ENCODE results near the gene RNF220. TPM values are rescaled to one million over a fixed set of nuclear protein-coding genes. Genes with fewer than 3 reads are reported as not detected.

RNF220 gene
- total and polyA plus RNA-seq, 2 donors (not counting 3 experiments of a cell fraction or from before 2014, with no cell fraction given), result 62.7 to 66.6 TPM

GRCh38 chr1:44621841-44622286 lies 216.8 kb downstream of the RNF220 start:
- POLR2A ChIA-PET, result no interaction called here
- Histone ChIP-seq H3K4me1 (ENCODE audit: control insufficient read depth, extremely low read depth, insufficient read depth, low read length) (no peaks in the 10 kb centered on the region), H4K20me1 (replicated peaks; ENCODE audit: control insufficient read depth, extremely low read depth, insufficient read depth, low read length) (no peaks in the 10 kb centered on the region), H3K27me3 (ENCODE audit: control insufficient read depth in 2 of 2, insufficient read depth in 2 of 2, low read length in 2 of 2) (peaks cover 15 to 25% of the 10 kb centered on the region in 2 experiments), H2AFZ (ENCODE audit: low read depth, low read length) (no peak overlapping the region), H3K4me2 (ENCODE audit: insufficient read depth, low read length) (no peak overlapping the region), H3K4me3 (replicated peaks in 1 of 3; ENCODE audit: insufficient read depth in 1 of 3, low read depth in 1 of 3, low read length in 3 of 3) (no peak overlapping the region), H3K9me1 (replicated peaks; ENCODE audit: control insufficient read depth, extremely low read depth, insufficient read depth, low read length) (no peaks in the 10 kb centered on the region), H3K36me3 (ENCODE audit: control insufficient read depth in 2 of 2, extremely low read depth in 1 of 2, insufficient read depth in 2 of 2, low read length in 2 of 2) (no peaks in the 10 kb centered on the region), H3K79me2 (ENCODE audit: control insufficient read depth, insufficient read depth, low read length) (no peaks in the 10 kb centered on the region), H3K9me3 (replicated peaks; ENCODE audit: control insufficient read depth, insufficient read depth, low read length) (no peaks in the 10 kb centered on the region), H3K27ac (ENCODE audit: insufficient read depth, low read depth, low read length) (no peak overlapping the region), H3K9ac (replicated peaks; ENCODE audit: extremely low read depth, insufficient read depth, low read length) (no peak overlapping the region)
- intact Hi-C loops (cut with micrococcal nuclease), result no loop called here
- TF ChIP-seq CTCF (IDR thresholded peaks at IDR 0.05; ENCODE audit: extremely low read depth in 1 of 2, insufficient read depth in 1 of 2, low read depth in 1 of 2, low read length in 2 of 2) (no peak), EZH2 (IDR thresholded peaks at IDR 0.05; ENCODE audit: borderline replicate concordance, low read depth, low read length, severe bottlenecking) (no peak), POLR2AphosphoS5 (IDR thresholded peaks at IDR 0.05; ENCODE audit: insufficient read depth, low read depth, low read length) (no peak), POLR2A (IDR thresholded peaks at IDR 0.05; ENCODE audit: low read depth, low read length) (no peak), MAX (IDR thresholded peaks at IDR 0.05; ENCODE audit: insufficient read depth, insufficient read length) (no peak)
- CTCF ChIA-PET, result interaction anchor here (3.2 kb wide), 1 partner anchor 30 kb away, joined by 11 read pairs; no protein-coding TSS in a partner anchor
- no peak for DNase-seq (ENCODE audit: low read depth, low spot score)
- no peak for FAIRE-seq
- dilution Hi-C loops (cut with MboI; ENCODE audit: extremely low pct_ligation_motif_present, low sequenced_read_pairs), result no loop called here
- BruUV-seq (replicated peaks), result no TSS peak
